Adrenal gland (tissue), 12 donors: ENCODE results near the gene EI24. TPM values are rescaled to one million over a fixed set of nuclear protein-coding genes. Genes with fewer than 3 reads are reported as not detected.

Source experiments
- DNase-seq, 7 donors: peaks; one replicate each; pipeline ENCODE4 v3.0.0-alpha.2; 2019 to 2020
- H3K27ac ChIP-seq, 5 donors: fragments of 200-600 bp; sonication (generic) in 4 of 5; 1 replicate in 3 of 5; 2 replicates in 2 of 5; pipeline versions ENCODE4 v1.5.1 to v1.8.0; 2016 to 2020; ENCODE audit warnings: mild to moderate bottlenecking in 1 of 5
- H3K27me3 ChIP-seq: fragments of 200-600 bp; 2 replicates; pipeline ENCODE4 v1.8.0; 2021
- H3K36me3 ChIP-seq, 2 donors: fragments of 200-600 bp; replicated peaks in 1 of 2; 1 replicate in 1 of 2; 2 replicates in 1 of 2; pipeline versions ENCODE4 v1.5.1 to v1.8.0; 2018 to 2022
- H3K4me1 ChIP-seq, 2 donors: fragments of 200-600 bp; replicated peaks in 1 of 2; 1 replicate in 1 of 2; 2 replicates in 1 of 2; pipeline versions ENCODE4 v1.5.1 to v1.8.0; 2018 to 2021
- H3K4me3 ChIP-seq, 4 donors: fragments of 200-600 bp; sonication (generic) in 3 of 4; one replicate each; pipeline ENCODE4 v1.5.1; 2016 to 2018
- H3K9me3 ChIP-seq, 3 donors: fragments of 200-600 bp; sonication (generic) in 1 of 3; replicated peaks in 1 of 3; 1 replicate in 2 of 3; 2 replicates in 1 of 3; pipeline versions ENCODE4 v1.5.1 to v1.8.0; 2016 to 2021
- POLR2A ChIP-seq, 2 donors: fragments of 450-650 bp; IDR thresholded peaks; one replicate each; pipeline ENCODE4 v1.6.1; 2017; ENCODE audit warnings: antibody characterized with exemption in 2 of 2, mild to moderate bottlenecking in 2 of 2, moderate library complexity in 1 of 2
- WGBS, 4 donors: extraction: QIAGEN DNeasy Blood & Tissue Kit in 2 of 4; methylation state at CpG; one replicate each; pipeline versions ENCODE4 v1.1.5 to v1.1.7; 2013 to 2017; 5-methylcytosine and 5-hydroxymethylcytosine counted together
- intact Hi-C, 2 donors: fragments of 100-400 bp; cut with DNase I; formaldehyde crosslinking; loops; one replicate each; pipeline versions ENCODE4 v1.14.1 to v1.15.0; 2022 to 2023
- polyA plus RNA-seq, 3 donors: library from polyadenylated mRNA; stranded (reverse); fragments of 200-250 nt in 2 of 3; fragments of 350-450 nt in 1 of 3; fragmentation: Illumina TruSeq in 1 of 3; extraction: RNeasy Lipid Tissue Mini Kit (QIAGEN cat#74804) in 1 of 3; gene quantifications; one replicate each; pipeline ENCODE4 v1.2.3, GENCODE V29; 2013 to 2014
- total RNA-seq, 9 donors: library from RNA; depleted of rRNA in 4 of 9; stranded (reverse); fragments of >200 nt in 4 of 9; fragments of 120-200 nt in 1 of 9; fragmentation: NEBNext Ultra II Directional in 1 of 9; extraction: Animal tissue kit (Norgen Biotek cat#: 25700) in 1 of 9; gene quantifications; one replicate each; pipeline versions ENCODE4 v1.1.0 to v1.2.4, GENCODE V29; 2013 to 2023
- TF ChIP-seq, protein P1 (sequence below), 6 experiments: fragments of 450-650 bp in 4 of 6; fragments of 200-600 bp in 2 of 6; sonication (generic) in 1 of 6; IDR thresholded peaks; 1 replicate in 5 of 6; 2 replicates in 1 of 6; pipeline versions ENCODE4 v1.5.1 to v1.8.0; 2016 to 2021; ENCODE audit warnings: antibody characterized with exemption in 6 of 6, mild to moderate bottlenecking in 2 of 6, moderate library complexity in 1 of 6
- donor health status: healthy with polysubstance abuse.
- donor health status: Bipolar disorder and iron deficiency.
- donor health status: DM: yes; HTN: yes; CAD: no.
- donor health status: DM: no; HTN: no; CAD: no.
- donor health status: DM: no; HTN: no; CAD: no.
- donor health status: DM: yes; HTN: yes; CAD: no.

The EI24 gene
- total and polyA plus RNA-seq, 12 donors: 19.0 to 65.6 (median 46.7) TPM

DNA sequence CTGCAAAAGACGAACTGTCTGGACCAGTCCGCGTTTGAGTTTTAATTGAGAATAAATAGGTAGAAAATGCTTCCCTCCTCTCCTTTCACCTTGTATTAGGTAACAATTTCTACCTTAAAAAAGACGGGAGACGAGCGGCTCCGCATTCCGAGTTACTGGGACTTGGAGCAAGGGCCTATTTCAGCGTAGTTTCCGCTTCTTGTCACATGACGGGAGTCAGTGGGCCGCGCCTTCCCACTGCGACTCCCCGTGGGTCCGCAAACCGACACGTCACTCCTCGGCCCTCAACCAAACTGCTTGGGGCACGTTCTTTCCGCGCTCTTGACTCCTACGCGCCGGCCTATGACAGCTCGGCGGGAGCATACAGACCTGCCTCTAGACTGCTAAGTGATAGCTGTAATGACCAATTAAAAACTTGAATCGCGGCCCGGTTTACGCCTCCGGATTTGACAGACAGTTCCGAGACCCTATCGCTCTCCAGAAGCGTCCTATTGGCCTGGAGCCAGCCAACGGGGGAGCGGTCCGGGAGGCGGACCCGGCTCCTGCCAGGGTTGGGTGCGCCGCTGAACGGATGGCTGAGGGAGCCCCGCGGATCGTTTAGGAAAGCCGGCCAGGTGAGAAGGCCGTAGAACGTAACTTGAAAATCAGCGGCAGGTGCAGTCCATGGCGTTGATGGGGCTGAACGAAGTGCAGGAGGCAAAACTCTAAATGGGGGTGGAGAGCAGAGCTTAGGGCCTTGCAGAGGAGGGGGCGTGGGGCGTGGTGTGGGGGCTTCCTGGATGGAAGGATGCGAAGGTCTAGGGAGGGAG is 23.2 kb downstream of the EI24 start, which contains the start of gene STT3A:
STT3A (plus strand) TSS at position 548 of the 809 bp plus-strand sequence. CDS start 3,064 bp downstream, outside the sequence.
- peaks cover 8 to 32% of the 10 kb centered on the region in 2 donors for H3K4me1 ChIP-seq
- H3K27me3 ChIP-seq: no peaks in the 10 kb centered on the region
- TF ChIP-seq POLR2A (IDR thresholded peaks at IDR 0.05): peak; percentile 75 to 95
- TF ChIP-seq, protein P1, sequence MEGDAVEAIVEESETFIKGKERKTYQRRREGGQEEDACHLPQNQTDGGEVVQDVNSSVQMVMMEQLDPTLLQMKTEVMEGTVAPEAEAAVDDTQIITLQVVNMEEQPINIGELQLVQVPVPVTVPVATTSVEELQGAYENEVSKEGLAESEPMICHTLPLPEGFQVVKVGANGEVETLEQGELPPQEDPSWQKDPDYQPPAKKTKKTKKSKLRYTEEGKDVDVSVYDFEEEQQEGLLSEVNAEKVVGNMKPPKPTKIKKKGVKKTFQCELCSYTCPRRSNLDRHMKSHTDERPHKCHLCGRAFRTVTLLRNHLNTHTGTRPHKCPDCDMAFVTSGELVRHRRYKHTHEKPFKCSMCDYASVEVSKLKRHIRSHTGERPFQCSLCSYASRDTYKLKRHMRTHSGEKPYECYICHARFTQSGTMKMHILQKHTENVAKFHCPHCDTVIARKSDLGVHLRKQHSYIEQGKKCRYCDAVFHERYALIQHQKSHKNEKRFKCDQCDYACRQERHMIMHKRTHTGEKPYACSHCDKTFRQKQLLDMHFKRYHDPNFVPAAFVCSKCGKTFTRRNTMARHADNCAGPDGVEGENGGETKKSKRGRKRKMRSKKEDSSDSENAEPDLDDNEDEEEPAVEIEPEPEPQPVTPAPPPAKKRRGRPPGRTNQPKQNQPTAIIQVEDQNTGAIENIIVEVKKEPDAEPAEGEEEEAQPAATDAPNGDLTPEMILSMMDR (IDR thresholded peaks at IDR 0.05): no peak
- peak; percentile 99 to 100 (median 100) for DNase-seq
- intact Hi-C loops: no loop called here
- WGBS, 4 donors: 0% methylated on average over 15 to 55 of the region's 55 CpGs
- H3K36me3 ChIP-seq: peaks cover 0 to 6% of the 10 kb centered on the region in 2 donors
- H3K4me3 ChIP-seq: peak within 1 kb of the TSS; percentile 57 to 98 (median 77)
- peak within 1 kb of the TSS; percentile 95 to 99 (median 95) for H3K27ac ChIP-seq
- no peaks in the 10 kb centered on the region for H3K9me3 ChIP-seq

DNA sequence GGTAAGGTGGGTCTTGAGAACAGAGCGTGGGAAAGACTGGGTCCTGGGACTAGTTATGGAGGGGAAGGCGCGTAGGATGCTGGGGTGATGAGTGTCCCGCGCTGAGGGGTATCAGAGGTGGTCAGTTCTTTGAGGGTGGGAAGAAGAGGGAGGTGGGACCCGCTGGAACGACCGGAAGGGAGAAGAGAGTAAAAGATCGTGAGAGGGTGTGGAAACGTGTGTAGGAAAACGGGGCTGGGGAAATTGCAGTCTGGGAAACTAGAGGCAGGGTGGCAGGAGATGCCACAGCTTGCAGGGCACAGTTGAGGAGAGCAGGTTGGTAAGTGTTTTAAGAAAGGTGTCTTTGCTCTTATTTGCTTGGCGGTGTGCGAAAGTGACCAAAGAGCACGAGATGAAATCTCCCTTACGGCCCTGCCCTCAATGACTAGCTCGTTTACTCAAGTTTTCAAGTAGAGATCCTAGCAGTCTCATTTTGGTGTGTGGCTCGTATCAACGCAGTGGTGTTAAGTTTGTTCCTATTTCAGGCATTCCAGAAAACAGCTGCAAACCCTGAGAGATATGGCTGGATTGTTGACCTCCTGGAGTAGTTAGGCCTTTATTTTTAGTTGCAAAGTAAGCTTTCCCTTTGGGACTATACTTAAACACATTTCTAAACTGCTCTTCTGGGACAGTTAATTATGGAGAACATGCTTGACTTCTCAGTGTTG is 24.0 kb downstream of the EI24 start:
- 0 to 1% (median 1%) methylated on average over 18 of the region's 18 CpGs for WGBS, 4 donors
- intact Hi-C loops: no loop called here
- TF ChIP-seq, protein P1 (IDR thresholded peaks at IDR 0.05): no peak
- no peak for TF ChIP-seq POLR2A (IDR thresholded peaks at IDR 0.05)

DNA sequence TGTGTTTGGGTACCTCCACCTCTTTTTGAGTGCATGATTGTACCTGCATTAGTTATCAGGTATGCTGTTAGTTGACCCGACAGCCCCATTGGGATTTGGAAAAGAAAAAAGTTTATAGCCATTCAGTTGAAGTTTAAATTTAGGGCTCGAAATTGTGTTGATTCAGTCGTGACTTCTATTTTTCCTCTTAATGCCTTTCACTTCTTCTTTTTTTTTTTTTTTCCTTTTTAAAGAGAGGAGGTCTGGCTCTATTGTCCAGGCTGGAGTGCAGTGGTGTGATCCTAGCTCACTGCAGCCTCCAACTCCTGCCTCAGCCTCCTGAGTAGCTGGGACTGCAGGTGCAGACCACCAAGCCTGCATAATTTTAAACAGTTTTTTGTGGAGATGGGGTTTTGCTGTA is 25.7 kb downstream of the EI24 start:
- no peak overlapping the region for H3K27ac ChIP-seq
- no peak overlapping the region for H3K4me3 ChIP-seq
- WGBS, 4 donors: 55 to 88% (median 74%) methylated on average over 3 of the region's 3 CpGs
- TF ChIP-seq POLR2A (IDR thresholded peaks at IDR 0.05): no peak
- TF ChIP-seq, protein P1 (IDR thresholded peaks at IDR 0.05): no peak
- no peak for DNase-seq
- peaks cover 0 to 29% of the 10 kb centered on the region in 2 donors for H3K36me3 ChIP-seq
- no peaks in the 10 kb centered on the region for H3K9me3 ChIP-seq
- H3K4me1 ChIP-seq: peaks cover 8 to 32% of the 10 kb centered on the region in 2 donors
- intact Hi-C loops: no loop called here
- H3K27me3 ChIP-seq: no peaks in the 10 kb centered on the region

More for the DNA sequence above, 24.0 kb downstream of the EI24 start:
- Histone ChIP-seq H3K27ac (peak overlapping the region in 4 of 5 donors; percentile 2 to 81 (median 68)), H3K27me3 (no peaks in the 10 kb centered on the region), H3K36me3 (peaks cover 0 to 13% of the 10 kb centered on the region in 2 donors), H3K4me3 (peak overlapping the region; percentile 3 to 98 (median 57)), H3K4me1 (peaks cover 8 to 32% of the 10 kb centered on the region in 2 donors), H3K9me3 (no peaks in the 10 kb centered on the region)
- DNase-seq: peak in 1 of 7 donors; percentile 16

DNA sequence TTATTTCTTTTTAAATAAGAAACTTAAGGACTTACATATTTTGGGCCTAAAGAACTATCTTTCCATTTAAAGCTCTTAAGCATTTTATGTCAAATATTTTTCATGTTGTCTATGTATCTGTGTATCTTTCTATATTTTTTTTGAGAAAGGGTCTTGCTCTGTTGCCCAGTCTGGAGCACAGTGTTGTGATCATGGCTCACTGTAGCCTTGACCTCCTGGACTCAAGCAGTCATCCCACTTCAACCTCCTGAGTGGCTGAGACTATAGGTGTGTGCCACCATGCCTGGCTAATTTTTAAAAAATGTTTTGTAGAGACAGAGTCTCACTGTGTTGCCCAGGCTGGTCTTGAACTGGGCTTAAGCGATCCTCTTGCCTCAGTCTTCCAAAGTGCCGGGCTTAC is 31.4 kb downstream of the EI24 start:
- peaks cover 0 to 82% of the 10 kb centered on the region in 2 donors for H3K36me3 ChIP-seq
- no peak overlapping the region for H3K4me3 ChIP-seq
- intact Hi-C loops: no loop called here
- DNase-seq: no peak
- H3K4me1 ChIP-seq: peaks cover 0 to 2% of the 10 kb centered on the region in 2 donors
- H3K27ac ChIP-seq: no peak overlapping the region
- 97 to 100% (median 99%) methylated on average over 2 of the region's 2 CpGs for WGBS, 4 donors
- TF ChIP-seq, protein P1 (IDR thresholded peaks at IDR 0.05): no peak
- TF ChIP-seq POLR2A (IDR thresholded peaks at IDR 0.05): no peak
- H3K27me3 ChIP-seq: no peaks in the 10 kb centered on the region
- no peaks in the 10 kb centered on the region for H3K9me3 ChIP-seq
